Measurements from ENCODE around the gene PPFIA2. TPM values are rescaled to one million over a fixed set of nuclear protein-coding genes. Genes with fewer than 3 reads are reported as not detected.

The PPFIA2 gene
- total and polyA plus RNA-seq, 5 donors = 0.62 to 3.0 (median 0.89) TPM

DNA sequence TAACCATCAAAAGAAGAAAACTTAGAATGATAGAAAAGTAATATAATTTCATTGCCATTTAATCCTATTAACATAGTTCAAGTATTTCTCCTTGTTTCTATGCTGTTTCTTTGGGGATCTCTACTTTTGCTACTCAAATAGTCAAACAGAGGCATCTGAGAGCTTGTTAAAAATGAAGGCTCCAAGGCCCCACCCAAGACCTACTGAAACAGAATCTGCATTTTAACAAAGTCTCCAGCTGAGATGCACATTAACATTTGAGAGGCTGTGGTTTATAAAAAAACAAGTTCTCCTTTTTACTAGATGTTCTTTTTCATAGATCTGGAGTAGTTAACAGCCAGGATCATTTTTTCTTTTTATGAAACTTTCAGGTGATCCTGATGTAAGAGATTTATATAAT, 31.8 kb downstream of the PPFIA2 start:
- no peak for DNase-seq
- ATAC-seq = no peak
- Histone ChIP-seq H3K4me3 (ENCODE audit: low read length) (no peak overlapping the region), H3K4me1 (ENCODE audit: control insufficient read depth, insufficient read depth, low read length) (no peaks in the 10 kb centered on the region), H3K9me3 (ENCODE audit: control insufficient read depth, low read length) (no peaks in the 10 kb centered on the region), H3K27ac (ENCODE audit: low read length) (no peak overlapping the region), H3K27me3 (ENCODE audit: control insufficient read depth, insufficient read depth) (no peaks in the 10 kb centered on the region)
- intact Hi-C loops (cut with DNase I) = no loop called here

DNA sequence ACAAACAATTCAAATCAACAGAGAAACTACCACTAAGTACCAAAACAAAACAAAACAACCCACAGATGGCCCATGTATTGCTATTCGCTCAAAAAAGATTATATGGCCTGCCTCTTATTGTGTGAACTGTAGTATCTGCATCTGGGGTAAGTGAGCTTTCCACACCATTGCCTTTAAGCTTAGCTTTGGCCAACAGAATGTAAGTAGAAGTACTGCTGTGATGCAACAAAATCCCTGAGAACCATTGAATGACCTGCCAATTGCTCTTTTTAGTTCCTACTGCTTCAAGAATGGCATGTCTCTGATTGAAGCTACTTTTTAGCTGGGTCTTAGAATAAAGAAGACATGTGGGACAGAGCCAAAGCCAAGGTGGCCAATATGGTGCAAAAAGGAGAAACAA, 32.5 kb downstream of the PPFIA2 start:
- 75% methylated on average over 1 of the region's 1 CpG for WGBS
- ATAC-seq = no peak
- H3K4me3 ChIP-seq (ENCODE audit: low read length) = no peak overlapping the region
- H3K27ac ChIP-seq (ENCODE audit: low read length) = no peak overlapping the region
- intact Hi-C loops (cut with DNase I) = no loop called here
- DNase-seq = no peak
- H3K27me3 ChIP-seq (ENCODE audit: control insufficient read depth, insufficient read depth) = no peaks in the 10 kb centered on the region
- no peaks in the 10 kb centered on the region for H3K9me3 ChIP-seq (ENCODE audit: control insufficient read depth, low read length)
- H3K4me1 ChIP-seq (ENCODE audit: control insufficient read depth, insufficient read depth, low read length) = no peaks in the 10 kb centered on the region

DNA sequence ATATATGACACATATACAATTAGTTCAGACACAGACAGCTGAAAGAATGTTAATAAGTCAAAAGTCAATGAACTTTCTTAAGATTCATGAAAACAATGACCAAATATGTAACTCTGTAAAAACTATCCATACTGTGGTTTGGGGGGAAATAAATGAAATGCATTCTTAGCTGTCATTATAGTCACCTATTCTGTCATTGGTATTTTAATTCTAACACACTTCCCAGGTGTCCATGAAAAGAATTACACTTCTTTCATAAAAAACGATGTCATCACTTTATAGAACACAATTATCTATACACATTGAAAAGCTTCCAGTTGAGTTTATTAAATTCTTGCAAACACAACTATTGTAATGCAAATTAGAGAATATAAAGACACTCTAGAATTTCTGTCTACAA, 35.8 kb downstream of the PPFIA2 start:
- ATAC-seq (no peak), DNase-seq (no peak)
- Histone ChIP-seq H3K27me3 (ENCODE audit: control insufficient read depth, insufficient read depth) (no peaks in the 10 kb centered on the region), H3K4me1 (ENCODE audit: control insufficient read depth, insufficient read depth, low read length) (no peaks in the 10 kb centered on the region), H3K9me3 (ENCODE audit: control insufficient read depth, low read length) (no peaks in the 10 kb centered on the region), H3K4me3 (ENCODE audit: low read length) (no peak overlapping the region), H3K27ac (ENCODE audit: low read length) (no peak overlapping the region)
- 59% methylated on average over 1 of the region's 1 CpG for WGBS
- intact Hi-C loops (cut with DNase I) = no loop called here

DNA sequence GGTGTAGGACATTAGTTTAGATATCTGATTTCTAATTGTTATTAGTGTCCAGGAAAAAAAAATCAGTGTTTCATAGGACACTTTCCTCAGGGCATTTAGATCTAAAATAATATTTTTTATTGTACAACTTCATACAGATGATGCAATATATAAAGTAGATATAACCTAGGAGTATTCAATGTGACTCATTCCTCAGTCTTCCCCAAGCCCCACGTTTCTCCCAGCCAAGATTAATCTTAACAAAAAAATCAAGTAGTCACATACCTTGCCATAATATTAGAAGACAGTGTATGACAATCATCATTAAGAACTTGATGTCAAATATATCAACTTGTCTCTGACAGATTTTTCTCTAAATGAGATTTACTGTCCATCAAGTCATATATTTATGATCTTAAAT, 37.1 kb downstream of the PPFIA2 start:
- ATAC-seq = no peak
- H3K4me1 ChIP-seq (ENCODE audit: control insufficient read depth, insufficient read depth, low read length) = no peaks in the 10 kb centered on the region
- WGBS = 34% methylated on average over 1 of the region's 1 CpG
- DNase-seq = no peak
- intact Hi-C loops (cut with DNase I) = no loop called here
- H3K27me3 ChIP-seq (ENCODE audit: control insufficient read depth, insufficient read depth) = no peaks in the 10 kb centered on the region
- no peaks in the 10 kb centered on the region for H3K9me3 ChIP-seq (ENCODE audit: control insufficient read depth, low read length)
- H3K4me3 ChIP-seq (ENCODE audit: low read length) = no peak overlapping the region
- no peak overlapping the region for H3K27ac ChIP-seq (ENCODE audit: low read length)

DNA sequence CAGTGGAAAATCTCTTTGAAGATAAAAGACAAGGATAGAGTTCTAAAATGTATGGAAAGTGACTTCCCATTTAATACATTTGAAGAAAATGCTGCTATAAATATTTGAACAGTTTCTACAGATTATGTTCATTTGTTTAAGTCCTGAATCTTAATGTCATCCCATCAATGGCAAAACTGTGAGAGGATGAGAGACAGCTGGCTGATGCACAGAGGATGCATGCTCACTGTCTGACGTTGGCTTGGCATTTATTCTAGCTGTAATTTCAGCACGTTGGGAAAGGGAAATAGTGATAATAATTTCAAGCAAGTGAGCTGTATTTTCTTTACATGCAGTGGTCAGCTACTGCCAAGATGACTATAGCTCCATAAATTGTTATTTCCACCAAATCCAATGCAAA, 40.5 kb downstream of the PPFIA2 start:
- Histone ChIP-seq H3K4me3 (ENCODE audit: low read length) (no peak overlapping the region), H3K27me3 (ENCODE audit: control insufficient read depth, insufficient read depth) (no peaks in the 10 kb centered on the region), H3K27ac (ENCODE audit: low read length) (no peak overlapping the region), H3K4me1 (ENCODE audit: control insufficient read depth, insufficient read depth, low read length) (no peaks in the 10 kb centered on the region), H3K9me3 (ENCODE audit: control insufficient read depth, low read length) (no peaks in the 10 kb centered on the region)
- WGBS = 15% methylated on average over 2 of the region's 2 CpGs
- DNase-seq (no peak), ATAC-seq (no peak)
- intact Hi-C loops (cut with DNase I) = no loop called here

DNA sequence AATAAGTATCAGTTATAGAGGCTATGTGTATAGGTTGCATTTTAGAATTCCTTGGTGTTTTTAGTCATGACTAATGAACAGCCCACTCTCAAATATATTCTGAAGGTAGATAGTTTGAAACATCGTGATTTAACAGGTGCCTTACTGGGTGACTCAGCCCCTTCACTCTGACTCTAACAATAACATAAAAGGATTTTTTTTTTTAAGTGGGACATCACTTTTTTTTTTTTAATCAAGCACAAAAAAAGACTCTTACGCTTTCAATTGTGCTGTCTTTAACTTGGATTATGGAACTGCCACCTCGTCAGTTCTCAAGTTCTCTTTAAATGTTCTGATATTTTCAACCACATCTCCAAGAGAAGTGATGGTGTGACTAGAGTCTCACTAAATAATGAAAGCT, 46.6 kb downstream of the PPFIA2 start:
- ATAC-seq (no peak), DNase-seq (no peak)
- WGBS = 82% methylated on average over 3 of the region's 3 CpGs
- intact Hi-C loops (cut with DNase I) = no loop called here
- Histone ChIP-seq H3K27me3 (ENCODE audit: control insufficient read depth, insufficient read depth) (no peaks in the 10 kb centered on the region), H3K4me1 (ENCODE audit: control insufficient read depth, insufficient read depth, low read length) (no peaks in the 10 kb centered on the region), H3K9me3 (ENCODE audit: control insufficient read depth, low read length) (no peaks in the 10 kb centered on the region), H3K4me3 (ENCODE audit: low read length) (no peak overlapping the region), H3K27ac (ENCODE audit: low read length) (no peak overlapping the region)

DNA sequence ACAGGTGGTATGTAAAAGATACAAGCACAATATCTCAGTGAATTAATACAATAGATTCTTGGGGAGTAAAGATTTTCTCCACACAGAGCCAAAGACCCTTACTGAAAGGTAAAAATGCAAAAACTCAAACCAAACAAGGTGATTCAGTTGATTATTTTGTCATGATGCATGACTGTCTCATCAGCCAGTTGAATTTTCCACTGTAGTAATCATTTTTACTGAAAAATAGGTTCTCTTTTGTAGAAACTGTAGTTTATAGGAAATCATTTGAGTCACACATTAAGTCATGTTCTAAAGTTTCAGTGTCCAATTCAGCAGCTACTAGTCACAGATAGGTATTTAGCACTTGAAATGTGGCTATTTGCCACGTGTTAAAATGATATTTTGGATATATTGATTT, 53.6 kb downstream of the PPFIA2 start:
- no peaks in the 10 kb centered on the region for H3K9me3 ChIP-seq (ENCODE audit: control insufficient read depth, low read length)
- no peaks in the 10 kb centered on the region for H3K4me1 ChIP-seq (ENCODE audit: control insufficient read depth, insufficient read depth, low read length)
- H3K4me3 ChIP-seq (ENCODE audit: low read length) = no peak overlapping the region
- H3K27ac ChIP-seq (ENCODE audit: low read length) = no peak overlapping the region
- 63% methylated on average over 1 of the region's 1 CpG for WGBS
- intact Hi-C loops (cut with DNase I) = no loop called here
- no peaks in the 10 kb centered on the region for H3K27me3 ChIP-seq (ENCODE audit: control insufficient read depth, insufficient read depth)
- DNase-seq = no peak
- ATAC-seq = no peak

DNA sequence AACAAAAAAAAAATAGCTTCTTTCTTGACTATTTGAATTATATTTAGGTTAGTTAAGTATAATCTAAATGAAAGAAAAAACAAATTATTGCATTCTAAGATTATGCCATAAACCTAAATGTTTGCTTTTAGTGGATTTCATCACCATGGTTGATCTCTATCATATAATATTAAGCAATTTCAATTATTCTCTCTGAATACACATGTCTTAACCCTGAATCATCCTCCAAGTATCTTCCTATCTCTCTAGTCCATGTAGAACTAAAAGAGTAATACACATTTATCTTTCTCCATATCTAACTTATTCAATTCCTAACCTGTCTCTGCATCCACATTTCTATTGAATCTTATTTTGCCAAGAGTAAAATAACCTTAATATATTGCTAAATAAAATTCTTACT, 59.6 kb downstream of the PPFIA2 start:
- Histone ChIP-seq H3K4me3 (ENCODE audit: low read length) (no peak overlapping the region), H3K27me3 (ENCODE audit: control insufficient read depth, insufficient read depth) (no peaks in the 10 kb centered on the region), H3K27ac (ENCODE audit: low read length) (no peak overlapping the region), H3K4me1 (ENCODE audit: control insufficient read depth, insufficient read depth, low read length) (no peaks in the 10 kb centered on the region), H3K9me3 (ENCODE audit: control insufficient read depth, low read length) (no peaks in the 10 kb centered on the region)
- intact Hi-C loops (cut with DNase I) = no loop called here
- no peak for ATAC-seq
- no peak for DNase-seq

DNA sequence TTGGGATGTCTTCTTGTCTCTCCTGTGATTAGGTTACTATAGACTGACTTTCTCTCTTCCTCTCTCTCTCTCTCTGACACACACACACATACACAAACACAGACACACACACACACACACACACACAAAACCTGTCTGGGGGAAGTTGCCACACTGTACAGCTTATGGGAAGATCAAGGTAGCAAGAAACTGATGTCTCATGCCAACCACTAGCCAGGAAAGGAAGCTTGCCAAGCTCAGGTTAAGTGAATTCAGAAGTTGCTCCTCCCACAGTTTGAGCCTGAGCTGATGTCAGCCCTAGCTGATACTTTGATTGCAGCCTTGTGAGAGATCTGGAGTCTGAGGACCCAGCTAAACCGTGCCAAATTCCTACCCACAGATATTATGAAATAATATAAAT, 67.1 kb downstream of the PPFIA2 start:
- no peak overlapping the region for H3K4me3 ChIP-seq (ENCODE audit: low read length)
- ATAC-seq (no peak), DNase-seq (no peak)
- intact Hi-C loops (cut with DNase I) = no loop called here
- H3K9me3 ChIP-seq (ENCODE audit: control insufficient read depth, low read length) = no peaks in the 10 kb centered on the region
- 59% methylated on average over 1 of the region's 1 CpG for WGBS
- no peak overlapping the region for H3K27ac ChIP-seq (ENCODE audit: low read length)
- H3K4me1 ChIP-seq (ENCODE audit: control insufficient read depth, insufficient read depth, low read length) = no peaks in the 10 kb centered on the region
- no peaks in the 10 kb centered on the region for H3K27me3 ChIP-seq (ENCODE audit: control insufficient read depth, insufficient read depth)

DNA sequence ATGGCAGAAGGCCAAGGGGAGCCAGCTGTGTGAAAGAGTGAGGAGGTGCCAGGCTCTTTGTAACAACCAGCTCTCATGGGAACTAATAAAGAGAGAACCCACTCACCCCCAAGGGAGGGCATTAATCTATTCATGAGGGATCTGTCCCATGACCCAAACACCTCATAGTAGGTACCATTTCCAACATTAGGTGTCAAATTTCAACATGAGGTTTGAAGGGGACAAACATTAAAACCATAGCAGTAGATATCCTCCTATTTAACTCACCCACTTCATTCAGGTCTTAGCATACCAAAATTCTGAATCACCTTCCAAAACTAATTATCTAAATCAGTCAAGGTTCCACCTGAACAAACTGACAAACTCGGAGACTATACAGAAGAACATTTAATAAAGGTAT, 75.3 kb downstream of the PPFIA2 start:
- DNase-seq (no peak), ATAC-seq (no peak)
- H3K9me3 ChIP-seq (ENCODE audit: control insufficient read depth, low read length) = no peaks in the 10 kb centered on the region
- H3K27me3 ChIP-seq (ENCODE audit: control insufficient read depth, insufficient read depth) = no peaks in the 10 kb centered on the region
- H3K4me3 ChIP-seq (ENCODE audit: low read length) = no peak overlapping the region
- no peak overlapping the region for H3K27ac ChIP-seq (ENCODE audit: low read length)
- intact Hi-C loops (cut with DNase I) = no loop called here
- whole genome bisulfite sequencing = 78% methylated on average over 1 of the region's 1 CpG
- no peaks in the 10 kb centered on the region for H3K4me1 ChIP-seq (ENCODE audit: control insufficient read depth, insufficient read depth, low read length)

DNA sequence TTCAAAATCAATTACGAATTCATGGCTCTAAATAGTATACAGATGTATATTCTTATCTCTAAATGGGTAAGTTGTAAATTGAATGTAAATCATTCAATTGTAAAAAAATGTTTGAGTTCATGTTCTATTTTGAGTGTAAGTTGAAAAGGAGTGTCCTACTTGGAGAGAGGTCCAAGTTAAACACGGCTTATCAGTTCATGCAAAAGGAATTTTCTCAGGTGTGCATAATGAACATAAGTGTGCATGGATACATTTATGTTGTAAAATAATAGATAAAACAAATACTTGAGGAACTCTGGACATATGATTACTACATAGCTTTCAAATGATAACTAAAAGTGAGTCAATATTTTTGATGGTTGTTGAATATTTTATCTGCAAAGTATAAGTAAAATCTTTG, 79.5 kb downstream of the PPFIA2 start:
- no peak overlapping the region for H3K27ac ChIP-seq (ENCODE audit: low read length)
- no peak overlapping the region for H3K4me3 ChIP-seq (ENCODE audit: low read length)
- no peaks in the 10 kb centered on the region for H3K4me1 ChIP-seq (ENCODE audit: control insufficient read depth, insufficient read depth, low read length)
- H3K27me3 ChIP-seq (ENCODE audit: control insufficient read depth, insufficient read depth) = no peaks in the 10 kb centered on the region
- 71% methylated on average over 2 of the region's 2 CpGs for WGBS
- intact Hi-C loops (cut with DNase I) = no loop called here
- ATAC-seq = no peak
- no peaks in the 10 kb centered on the region for H3K9me3 ChIP-seq (ENCODE audit: control insufficient read depth, low read length)
- no peak for DNase-seq

DNA sequence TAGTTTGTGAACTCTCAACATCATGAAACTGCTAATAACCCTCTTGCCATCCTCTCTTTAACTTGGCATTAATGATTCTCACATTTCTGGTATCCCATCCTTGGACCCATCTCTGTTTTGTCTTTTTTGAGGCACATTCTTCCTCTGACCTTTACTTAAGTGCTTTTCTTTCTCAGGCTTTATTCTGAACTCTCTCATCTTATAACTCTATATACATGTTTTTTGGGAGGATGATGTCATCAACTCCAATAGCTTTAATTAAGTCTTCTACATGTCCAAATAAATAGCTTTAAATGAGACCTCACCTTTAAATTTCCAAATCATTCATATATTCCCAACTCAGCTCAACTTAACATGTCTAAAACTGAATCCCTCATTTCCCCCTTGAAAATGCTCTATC, 88.4 kb downstream of the PPFIA2 start:
- no peaks in the 10 kb centered on the region for H3K27me3 ChIP-seq (ENCODE audit: control insufficient read depth, insufficient read depth)
- no peak overlapping the region for H3K27ac ChIP-seq (ENCODE audit: low read length)
- no peak for ATAC-seq
- no peaks in the 10 kb centered on the region for H3K9me3 ChIP-seq (ENCODE audit: control insufficient read depth, low read length)
- intact Hi-C loops (cut with DNase I) = no loop called here
- DNase-seq = no peak
- H3K4me1 ChIP-seq (ENCODE audit: control insufficient read depth, insufficient read depth, low read length) = no peaks in the 10 kb centered on the region
- H3K4me3 ChIP-seq (ENCODE audit: low read length) = no peak overlapping the region
